H1 (cell line): ENCODE measurements around the gene CRYGD.

Source experiments
- CBX8 ChIP-seq: fragments of 300-800, 300-1000 bp; sonication (generic); IDR thresholded peaks from 2 replicates; pipeline ENCODE4 v1.7.1; 2016; ENCODE audit warnings: low read depth, low read length, borderline replicate concordance
- CTCF ChIP-seq, 3 experiments: IDR thresholded peaks; 1 replicate in 2 of 3; 2 replicates in 1 of 3; pipeline versions ENCODE4 v1.5.1 to v1.6.1; 2011; ENCODE audit warnings: low read length in 3 of 3, mild to moderate bottlenecking in 3 of 3, inconsistent platforms in 2 of 3, low read depth in 1 of 3, moderate library complexity in 1 of 3; ENCODE audit not compliant: insufficient read depth in 1 of 3; ENCODE audit errors: control extremely low read depth in 1 of 3
- EP300 ChIP-seq, 2 experiments: IDR thresholded peaks; 1 replicate in 1 of 2; 2 replicates in 1 of 2; pipeline ENCODE4 v1.6.1; 2011 to 2012; ENCODE audit warnings: low read depth in 2 of 2, low read length in 2 of 2, mild to moderate bottlenecking in 2 of 2, borderline replicate concordance in 1 of 2, inconsistent platforms in 1 of 2, moderate library complexity in 1 of 2
- JUN ChIP-seq: IDR thresholded peaks from 2 replicates; pipeline ENCODE4 v1.6.1; 2011; ENCODE audit warnings: low read depth, mild to moderate bottlenecking, improper control_type of control experiment, low read length
- KDM5A ChIP-seq: fragments of 200-600 bp; IDR thresholded peaks from 2 replicates; pipeline ENCODE4 v1.7.1; 2012; ENCODE audit warnings: mild to moderate bottlenecking, low read length, inconsistent platforms, mixed read lengths
- RAD21 ChIP-seq, 2 experiments: IDR thresholded peaks in 1 of 2; conservative IDR thresholded peaks in 1 of 2; 2 replicates each; pipeline ENCODE4 v1.6.1; 2011; ENCODE audit warnings: low read depth in 2 of 2, low read length in 2 of 2, improper control_type of control experiment in 1 of 2, inconsistent platforms in 1 of 2, mild to moderate bottlenecking in 1 of 2, moderate library complexity in 1 of 2
- RFX5 ChIP-seq: IDR thresholded peaks from 2 replicates; pipeline ENCODE4 v1.6.1; 2011; ENCODE audit warnings: low read depth, low read length, improper control_type of control experiment, borderline replicate concordance
- TAF1 ChIP-seq: IDR thresholded peaks from 2 replicates; pipeline ENCODE4 v1.6.1; 2011; ENCODE audit warnings: mild to moderate bottlenecking, low read depth, low read length
- TBP ChIP-seq: IDR thresholded peaks from 2 replicates; pipeline ENCODE4 v1.6.1; 2011; ENCODE audit warnings: low read depth, low read length, improper control_type of control experiment

GRCh38 chr2:208172125-208172524 is 47.8 kb upstream of the CRYGD start:
- TF ChIP-seq RAD21 (IDR thresholded peaks at IDR 0.05 in 1 of 2, conservative IDR thresholded peaks at IDR 0.05 in 1 of 2; ENCODE audit: low read depth in 2 of 2, low read length in 2 of 2) (no peak), EP300 (IDR thresholded peaks at IDR 0.05; ENCODE audit: borderline replicate concordance in 1 of 2, low read depth in 2 of 2, low read length in 2 of 2) (no peak), CTCF (IDR thresholded peaks at IDR 0.05; ENCODE audit: control extremely low read depth in 1 of 3, insufficient read depth in 1 of 3, low read depth in 1 of 3, low read length in 3 of 3) (no peak), RFX5 (no peak), TBP (no peak), TAF1 (no peak), JUN (no peak), CBX8 (no peak), KDM5A (no peak)
